ENCODE measurements around the gene CACNG7.

Gene CACNG7

GRCh38 chr19:53965091-53965490 is 56.0 kb downstream of the CACNG7 start:
- H3K27ac ChIP-seq: no peak overlapping the region
- TF ChIP-seq CTCF (IDR thresholded peaks at IDR 0.05): no peak
- H3K9me3 ChIP-seq: no peaks in the 10 kb centered on the region
- no peaks in the 10 kb centered on the region for H3K4me1 ChIP-seq (ENCODE audit: control insufficient read depth in 1 of 2, insufficient read depth in 1 of 2, low read depth in 1 of 2, low read length in 1 of 2)
- no peaks in the 10 kb centered on the region for H3K36me3 ChIP-seq
- H3K4me3 ChIP-seq (ENCODE audit: low read depth in 1 of 2, low read length in 1 of 2): no peak overlapping the region
- peaks cover 96% of the 10 kb centered on the region for H3K27me3 ChIP-seq

GRCh38 chr19:53966931-53967330 is 57.9 kb downstream of the CACNG7 start:
- no peaks in the 10 kb centered on the region for H3K9me3 ChIP-seq
- H3K4me1 ChIP-seq (ENCODE audit: control insufficient read depth in 1 of 2, insufficient read depth in 1 of 2, low read depth in 1 of 2, low read length in 1 of 2): peaks cover 3 to 6% of the 10 kb centered on the region in 2 experiments
- H3K4me3 ChIP-seq (ENCODE audit: low read depth in 1 of 2, low read length in 1 of 2): no peak overlapping the region
- peaks cover 78% of the 10 kb centered on the region for H3K27me3 ChIP-seq
- no peak overlapping the region for H3K27ac ChIP-seq
- no peaks in the 10 kb centered on the region for H3K36me3 ChIP-seq
- TF ChIP-seq CTCF (IDR thresholded peaks at IDR 0.05): no peak

GRCh38 chr19:53969366-53969765 is 60.3 kb downstream of the CACNG7 start:
- H3K9me3 ChIP-seq: no peaks in the 10 kb centered on the region
- peaks cover 3 to 8% of the 10 kb centered on the region in 2 experiments for H3K4me1 ChIP-seq (ENCODE audit: control insufficient read depth in 1 of 2, insufficient read depth in 1 of 2, low read depth in 1 of 2, low read length in 1 of 2)
- no peak for TF ChIP-seq CTCF (IDR thresholded peaks at IDR 0.05)
- no peaks in the 10 kb centered on the region for H3K36me3 ChIP-seq
- H3K27me3 ChIP-seq: peaks cover 75% of the 10 kb centered on the region
- H3K4me3 ChIP-seq (ENCODE audit: low read depth in 1 of 2, low read length in 1 of 2): no peak overlapping the region
- H3K27ac ChIP-seq: no peak overlapping the region

GRCh38 chr19:53971673-53972072 is 62.6 kb downstream of the CACNG7 start:
- no peak for TF ChIP-seq CTCF (IDR thresholded peaks at IDR 0.05)
- Histone ChIP-seq H3K36me3 (no peaks in the 10 kb centered on the region), H3K4me3 (ENCODE audit: low read depth in 1 of 2, low read length in 1 of 2) (peak overlapping the region in 1 of 2 experiments; percentile 15), H3K27ac (peak overlapping the region; percentile 31), H3K9me3 (no peaks in the 10 kb centered on the region), H3K27me3 (peaks cover 75% of the 10 kb centered on the region), H3K4me1 (ENCODE audit: control insufficient read depth in 1 of 2, insufficient read depth in 1 of 2, low read depth in 1 of 2, low read length in 1 of 2) (peaks cover 3 to 8% of the 10 kb centered on the region in 2 experiments)

GRCh38 chr19:53977429-53977990 is 68.4 kb downstream of the CACNG7 start:
- Histone ChIP-seq H3K27ac (no peak overlapping the region), H3K9me3 (no peaks in the 10 kb centered on the region), H3K36me3 (no peaks in the 10 kb centered on the region), H3K4me3 (ENCODE audit: low read depth in 1 of 2, low read length in 1 of 2) (peak overlapping the region in 1 of 2 experiments; percentile 51), H3K4me1 (ENCODE audit: control insufficient read depth in 1 of 2, insufficient read depth in 1 of 2, low read depth in 1 of 2, low read length in 1 of 2) (peaks cover 11 to 29% of the 10 kb centered on the region in 2 experiments), H3K27me3 (peaks cover 99% of the 10 kb centered on the region)
- no peak for TF ChIP-seq CTCF (IDR thresholded peaks at IDR 0.05)

All from neutrophil (primary cell).